OCI-LY7 (cell line): ENCODE measurements around the gene PSMD3. TPM values are rescaled to one million over a fixed set of nuclear protein-coding genes. Genes with fewer than 3 reads are reported as not detected.

Experiments used
- BruUV-seq: library from RNA; stranded (reverse); fragments of 400-500 nt; replicated peaks from 2 replicates; lab custom pipeline; 2021; lab: Mats Ljungman, UMichigan
- CTCF ChIA-PET: fragments of 300-600 bp; sonication (Branson Sonifier 250); formaldehyde crosslinking; loops from one replicate; lab custom pipeline; 2022; ENCODE audit warnings: antibody characterized with exemption; ENCODE audit not compliant: unreplicated experiment; lab: Charles Lee
- POLR2A ChIA-PET: fragments of 300-600 bp; sonication (Branson Sonifier 250); formaldehyde crosslinking; loops from one replicate; lab custom pipeline; 2022; ENCODE audit warnings: antibody characterized with exemption; lab: Charles Lee
- DNase-seq: peaks from one replicate; pipeline ENCODE4 v3.0.0-alpha.2; 2015; ENCODE audit warnings: low spot score
- H2AFZ ChIP-seq: fragments of 200-600 bp; sonication (generic), shearing (Covaris generic); 2 replicates; pipeline ENCODE4 v1.6.1; 2014; ENCODE audit warnings: mild to moderate bottlenecking, antibody characterized with exemption, low read length, moderate library complexity
- H3K27ac ChIP-seq: fragments of 200-600 bp; sonication (generic); 2 replicates; pipeline ENCODE4 v1.5.1; 2014; ENCODE audit warnings: mixed run types, low read depth, mild to moderate bottlenecking, moderate library complexity, low read length, inconsistent platforms; ENCODE audit not compliant: poor library complexity, severe bottlenecking
- H3K36me3 ChIP-seq: fragments of 200-600 bp; sonication (generic); 2 replicates; pipeline ENCODE4 v1.6.1; 2014; ENCODE audit warnings: mild to moderate bottlenecking, antibody characterized with exemption, low read length, moderate library complexity, mixed read lengths; ENCODE audit not compliant: insufficient read depth
- H3K4me1 ChIP-seq: fragments of 200-600 bp; sonication (generic); 2 replicates; pipeline ENCODE4 v1.5.1; 2014; ENCODE audit warnings: mild to moderate bottlenecking, low read length; ENCODE audit not compliant: insufficient read depth, poor library complexity, severe bottlenecking
- H3K4me2 ChIP-seq: fragments of 200-600 bp; sonication (generic); 2 replicates; pipeline ENCODE4 v1.6.1; 2014; ENCODE audit warnings: mild to moderate bottlenecking, low read length
- H3K4me3 ChIP-seq: fragments of 200-600 bp; sonication (generic); 2 replicates; pipeline ENCODE4 v1.5.1; 2014; ENCODE audit warnings: mild to moderate bottlenecking, low read depth, low read length; ENCODE audit not compliant: poor library complexity, severe bottlenecking
- H3K79me2 ChIP-seq: fragments of 200-600 bp; sonication (generic); 2 replicates; pipeline ENCODE4 v1.6.1; 2016; ENCODE audit warnings: low read depth, mild to moderate bottlenecking, low read length, moderate library complexity, mixed read lengths; ENCODE audit not compliant: insufficient read depth
- H3K9me2 ChIP-seq: fragments of 200-600 bp; sonication (generic); 2 replicates; pipeline ENCODE4 v1.6.1; 2016; ENCODE audit warnings: mild to moderate bottlenecking, low read length, mixed read lengths; ENCODE audit not compliant: insufficient read depth
- H3K9me3 ChIP-seq: fragments of 200-600 bp; sonication (generic); 2 replicates; pipeline ENCODE4 v1.6.1; 2014; ENCODE audit warnings: mild to moderate bottlenecking, mixed run types, low read length, mixed read lengths
- H4K20me1 ChIP-seq: fragments of 200-600 bp; sonication (generic); 2 replicates; pipeline ENCODE4 v1.6.1; 2014; ENCODE audit warnings: mild to moderate bottlenecking, antibody characterized with exemption, low read length, moderate library complexity, mixed read lengths; ENCODE audit not compliant: insufficient read depth
- CTCF ChIP-seq: fragments of 200-600 bp; sonication (generic); conservative IDR thresholded peaks from 2 replicates; pipeline ENCODE4 v1.5.1; 2014; ENCODE audit warnings: mild to moderate bottlenecking, antibody characterized with exemption, low read length, moderate library complexity, mixed read lengths
- EZH2phosphoT487 ChIP-seq: fragments of 200-600 bp; sonication (generic); IDR thresholded peaks from 2 replicates; pipeline ENCODE4 v1.6.1; 2018; ENCODE audit warnings: low read depth, borderline replicate concordance, mild to moderate bottlenecking, mixed run types, antibody characterized with exemption, low read length, moderate library complexity, mixed read lengths
- intact Hi-C: fragments of 100-400 bp; cut with micrococcal nuclease; formaldehyde crosslinking; loops from one replicate; pipeline ENCODE4 v1.10.0; 2022; ENCODE audit not compliant: unreplicated experiment
- total RNA-seq, 2 experiments: library from RNA; depleted of rRNA in 1 of 2; stranded (reverse); fragments of >200 nt in 1 of 2; shearing (Covaris generic) in 1 of 2; gene quantifications; 2 replicates each; pipeline ENCODE4 v1.2.3, GENCODE V29; 2014 to 2022

Gene PSMD3
- total RNA-seq, 2 experiments from 2014 or later: 149 to 150 TPM

- H3K4me1 ChIP-seq: no peaks in the 10 kb centered on the region
- no TSS peak for BruUV-seq
- POLR2A ChIA-PET: no interaction called here
- H2AFZ ChIP-seq: no peak overlapping the region
- no peak overlapping the region for H3K27ac ChIP-seq
- H3K4me3 ChIP-seq: no peak overlapping the region
- DNase-seq: no peak
- peaks cover 63% of the 10 kb centered on the region for H3K36me3 ChIP-seq
- H3K79me2 ChIP-seq: no peaks in the 10 kb centered on the region
- H3K9me3 ChIP-seq: no peaks in the 10 kb centered on the region
- TF ChIP-seq CTCF (no peak), EZH2phosphoT487 (no peak)
- H3K9me2 ChIP-seq: no peaks in the 10 kb centered on the region
- CTCF ChIA-PET: interaction anchor here (0.6 kb wide), 1 partner anchor 220 kb away, joined by 3 read pairs; no protein-coding TSS in a partner anchor
- no peaks in the 10 kb centered on the region for H4K20me1 ChIP-seq
- intact Hi-C loops: no loop called here
- H3K4me2 ChIP-seq: no peak overlapping the region
Measured at GRCh38 chr17:40022961-40023541, 42.4 kb downstream of the PSMD3 start.

- Histone ChIP-seq H3K27ac (no peak overlapping the region), H3K4me2 (no peak overlapping the region), H3K4me3 (no peak overlapping the region), H2AFZ (no peak overlapping the region), H3K9me2 (no peaks in the 10 kb centered on the region), H3K9me3 (no peaks in the 10 kb centered on the region), H4K20me1 (no peaks in the 10 kb centered on the region), H3K36me3 (peaks cover 65% of the 10 kb centered on the region), H3K4me1 (no peaks in the 10 kb centered on the region), H3K79me2 (no peaks in the 10 kb centered on the region)
- ChIA-PET CTCF (no interaction called here), POLR2A (no interaction called here)
- no TSS peak for BruUV-seq
- DNase-seq: no peak
- no peak for TF ChIP-seq EZH2phosphoT487
- TF ChIP-seq CTCF: no peak
- intact Hi-C loops: no loop called here
Measured at GRCh38 chr17:40023590-40024292, 43.1 kb downstream of the PSMD3 start.

GRCh38 chr17:40024901-40025300 lies 44.3 kb downstream of the PSMD3 start:
- no peaks in the 10 kb centered on the region for H3K79me2 ChIP-seq
- DNase-seq: no peak
- no peak overlapping the region for H2AFZ ChIP-seq
- H3K9me2 ChIP-seq: no peaks in the 10 kb centered on the region
- ChIA-PET POLR2A (no interaction called here), CTCF (no interaction called here)
- TF ChIP-seq CTCF: no peak
- TF ChIP-seq EZH2phosphoT487: no peak
- H3K4me2 ChIP-seq: no peak overlapping the region
- intact Hi-C loops: loop anchor here (5.0 kb wide), 1 partner anchor 52 kb away; no protein-coding TSS in a partner anchor
- H3K36me3 ChIP-seq: peaks cover 68% of the 10 kb centered on the region
- no peaks in the 10 kb centered on the region for H3K4me1 ChIP-seq
- H4K20me1 ChIP-seq: no peaks in the 10 kb centered on the region
- H3K27ac ChIP-seq: no peak overlapping the region
- H3K9me3 ChIP-seq: no peaks in the 10 kb centered on the region
- no peak overlapping the region for H3K4me3 ChIP-seq
- no TSS peak for BruUV-seq
